ENCODE data around the gene GPATCH4.

Gene GPATCH4

GRCh38 chr1:156583821-156584622 lies 17.3 kb downstream of the GPATCH4 start:
- FAIRE-seq (peak; percentile 20), DNase-seq (ENCODE audit: insufficient read length, low spot score) (peak; percentile 64)
- peak; percentile 43 for TF ChIP-seq SPI1 (IDR thresholded peaks at IDR 0.05; ENCODE audit: low read depth, low read length)
- no peak for TF ChIP-seq TAF1 (IDR thresholded peaks at IDR 0.05; ENCODE audit: low read depth, low read length)
- peak; percentile 47 for TF ChIP-seq PAX5 (IDR thresholded peaks at IDR 0.05; ENCODE audit: insufficient read depth, low read length, severe bottlenecking)

- FAIRE-seq = peak; percentile 73
- peak; percentile 53 for DNase-seq (ENCODE audit: insufficient read length, low spot score)
- TF ChIP-seq POLR2A (IDR thresholded peaks at IDR 0.05; ENCODE audit: low read depth, low read length) = no peak
Observed at GRCh38 chr1:156582388-156583017, 18.8 kb downstream of the GPATCH4 start.

GRCh38 chr1:156581661-156582387 lies 19.5 kb downstream of the GPATCH4 start:
- FAIRE-seq = peak; percentile 45
- TF ChIP-seq POLR2AphosphoS5 (IDR thresholded peaks at IDR 0.05; ENCODE audit: low read depth, low read length) (no peak), PAX5 (IDR thresholded peaks at IDR 0.05; ENCODE audit: insufficient read depth, low read length, severe bottlenecking) (no peak), POLR2A (IDR thresholded peaks at IDR 0.05; ENCODE audit: low read depth, low read length) (no peak), POU2F2 (IDR thresholded peaks at IDR 0.05; ENCODE audit: low read depth, low read length) (no peak), SPI1 (IDR thresholded peaks at IDR 0.05; ENCODE audit: low read depth, low read length) (no peak), TAF1 (IDR thresholded peaks at IDR 0.05; ENCODE audit: low read depth, low read length) (no peak)
- peak; percentile 48 for DNase-seq (ENCODE audit: insufficient read length, low spot score)

GRCh38 chr1:156579472-156579871 lies 21.8 kb downstream of the GPATCH4 start, which contains the start of gene TTC24:
Gene TTC24, plus strand, starts transcription at chr1:156579723. Its CDS starts 1,642 bp downstream, at chr1:156581365.
- DNase-seq (ENCODE audit: insufficient read length, low spot score) = no peak
- TF ChIP-seq POLR2AphosphoS5 (IDR thresholded peaks at IDR 0.05; ENCODE audit: low read depth, low read length) (no peak), TAF1 (IDR thresholded peaks at IDR 0.05; ENCODE audit: low read depth, low read length) (no peak), SPI1 (IDR thresholded peaks at IDR 0.05; ENCODE audit: low read depth, low read length) (no peak), POLR2A (IDR thresholded peaks at IDR 0.05; ENCODE audit: low read depth, low read length) (no peak)
- FAIRE-seq = no peak

GRCh38 chr1:156578055-156578454 lies 23.2 kb downstream of the GPATCH4 start:
- no peak for TF ChIP-seq POLR2AphosphoS5 (IDR thresholded peaks at IDR 0.05; ENCODE audit: low read depth, low read length)
- no peak for TF ChIP-seq TAF1 (IDR thresholded peaks at IDR 0.05; ENCODE audit: low read depth, low read length)
- no peak for TF ChIP-seq SPI1 (IDR thresholded peaks at IDR 0.05; ENCODE audit: low read depth, low read length)
- no peak for TF ChIP-seq POLR2A (IDR thresholded peaks at IDR 0.05; ENCODE audit: low read depth, low read length)
- TF ChIP-seq PAX5 (IDR thresholded peaks at IDR 0.05; ENCODE audit: insufficient read depth, low read length, severe bottlenecking) = no peak
- TF ChIP-seq POU2F2 (IDR thresholded peaks at IDR 0.05; ENCODE audit: low read depth, low read length) = no peak
- FAIRE-seq (no peak), DNase-seq (ENCODE audit: insufficient read length, low spot score) (no peak)

GRCh38 chr1:156577550-156577949 lies 23.7 kb downstream of the GPATCH4 start:
- no peak for FAIRE-seq
- TF ChIP-seq PAX5 (IDR thresholded peaks at IDR 0.05; ENCODE audit: insufficient read depth, low read length, severe bottlenecking) (no peak), POLR2A (IDR thresholded peaks at IDR 0.05; ENCODE audit: low read depth, low read length) (no peak), POU2F2 (IDR thresholded peaks at IDR 0.05; ENCODE audit: low read depth, low read length) (no peak), POLR2AphosphoS5 (IDR thresholded peaks at IDR 0.05; ENCODE audit: low read depth, low read length) (no peak)
- no peak for DNase-seq (ENCODE audit: insufficient read length, low spot score)

GRCh38 chr1:156574039-156574633 lies 27.1 kb downstream of the GPATCH4 start:
- TF ChIP-seq SPI1 (IDR thresholded peaks at IDR 0.05; ENCODE audit: low read depth, low read length) = no peak
- TF ChIP-seq POLR2AphosphoS5 (IDR thresholded peaks at IDR 0.05; ENCODE audit: low read depth, low read length) = no peak
- TF ChIP-seq POLR2A (IDR thresholded peaks at IDR 0.05; ENCODE audit: low read depth, low read length) = no peak
- TF ChIP-seq POU2F2 (IDR thresholded peaks at IDR 0.05; ENCODE audit: low read depth, low read length) = no peak
- no peak for TF ChIP-seq TAF1 (IDR thresholded peaks at IDR 0.05; ENCODE audit: low read depth, low read length)
- no peak for TF ChIP-seq PAX5 (IDR thresholded peaks at IDR 0.05; ENCODE audit: insufficient read depth, low read length, severe bottlenecking)
- DNase-seq (ENCODE audit: insufficient read length, low spot score) (no peak), FAIRE-seq (no peak)

- DNase-seq (ENCODE audit: insufficient read length, low spot score) (no peak), FAIRE-seq (no peak)
- no peak for TF ChIP-seq PAX5 (IDR thresholded peaks at IDR 0.05; ENCODE audit: insufficient read depth, low read length, severe bottlenecking)
- TF ChIP-seq TAF1 (IDR thresholded peaks at IDR 0.05; ENCODE audit: low read depth, low read length) = no peak
- TF ChIP-seq POU2F2 (IDR thresholded peaks at IDR 0.05; ENCODE audit: low read depth, low read length) = no peak
- TF ChIP-seq SPI1 (IDR thresholded peaks at IDR 0.05; ENCODE audit: low read depth, low read length) = no peak
- TF ChIP-seq POLR2AphosphoS5 (IDR thresholded peaks at IDR 0.05; ENCODE audit: low read depth, low read length) = no peak
- TF ChIP-seq POLR2A (IDR thresholded peaks at IDR 0.05; ENCODE audit: low read depth, low read length) = no peak
Observed at GRCh38 chr1:156572663-156573018, 28.6 kb downstream of the GPATCH4 start.

GRCh38 chr1:156571919-156572662 lies 29.2 kb downstream of the GPATCH4 start, which contains the start of gene IQGAP3:
Gene IQGAP3, minus strand, starts transcription at chr1:156572565. Its CDS starts 36 bp downstream, at chr1:156572529.
- peak; percentile 79 for FAIRE-seq
- TF ChIP-seq POLR2A (IDR thresholded peaks at IDR 0.05; ENCODE audit: low read depth, low read length) = no peak
- TF ChIP-seq POLR2AphosphoS5 (IDR thresholded peaks at IDR 0.05; ENCODE audit: low read depth, low read length) = no peak
- no peak for TF ChIP-seq POU2F2 (IDR thresholded peaks at IDR 0.05; ENCODE audit: low read depth, low read length)
- TF ChIP-seq SPI1 (IDR thresholded peaks at IDR 0.05; ENCODE audit: low read depth, low read length) = peak; percentile 71
- DNase-seq (ENCODE audit: insufficient read length, low spot score) = peak; percentile 93

Measured in GM12891 (cell line).